Chondrocyte (in vitro differentiated cells): ENCODE measurements around the gene MPND. TPM values are rescaled to one million over a fixed set of nuclear protein-coding genes. Genes with fewer than 3 reads are reported as not detected.

Source experiments
- DNase-seq: peaks from one replicate; pipeline ENCODE4 v3.0.0; 2021; ENCODE audit warnings: mixed read lengths, low spot score
- H3K27ac Mint-ChIP-seq: one replicate; pipeline ENCODE4 v1.8.0; 2021; ENCODE audit warnings: mild to moderate bottlenecking, moderate library complexity, mixed read lengths; ENCODE audit not compliant: unreplicated experiment
- H3K27me3 Mint-ChIP-seq: 2 replicates; pipeline ENCODE4 v1.8.0; 2021; ENCODE audit warnings: low read depth, mixed read lengths
- H3K36me3 Mint-ChIP-seq: 2 replicates; pipeline ENCODE4 v1.8.0; 2021; ENCODE audit warnings: low read depth, mixed read lengths
- H3K4me1 Mint-ChIP-seq: 2 replicates; pipeline ENCODE4 v1.8.0; 2021; ENCODE audit warnings: low read depth, mild to moderate bottlenecking, mixed read lengths
- H3K4me3 Mint-ChIP-seq: one replicate; pipeline ENCODE4 v1.8.0; 2021; ENCODE audit warnings: mild to moderate bottlenecking, moderate library complexity, mixed read lengths; ENCODE audit not compliant: unreplicated experiment
- H3K9me3 Mint-ChIP-seq: 2 replicates; pipeline ENCODE4 v1.8.0; 2021; ENCODE audit warnings: low read depth, mixed read lengths
- total RNA-seq: library from RNA; stranded (reverse); gene quantifications from 3 replicates; pipeline ENCODE4 v1.2.1, GENCODE V29; 2021
- TF ChIP-seq, protein P1 (sequence below): fragments of 200-600 bp; sonication (generic); IDR thresholded peaks from 2 replicates; pipeline ENCODE4 v1.5.0; 2021; ENCODE audit warnings: antibody characterized with exemption, mild to moderate bottlenecking, moderate library complexity

Gene MPND
- total RNA-seq, 1 donor from 2014 or later: 14.9 TPM

GRCh38 chr19:4369109-4369887 lies 25.9 kb downstream of the MPND start:
- peaks cover 57% of the 10 kb centered on the region for H3K4me1 Mint-ChIP-seq
- TF ChIP-seq, protein P1, sequence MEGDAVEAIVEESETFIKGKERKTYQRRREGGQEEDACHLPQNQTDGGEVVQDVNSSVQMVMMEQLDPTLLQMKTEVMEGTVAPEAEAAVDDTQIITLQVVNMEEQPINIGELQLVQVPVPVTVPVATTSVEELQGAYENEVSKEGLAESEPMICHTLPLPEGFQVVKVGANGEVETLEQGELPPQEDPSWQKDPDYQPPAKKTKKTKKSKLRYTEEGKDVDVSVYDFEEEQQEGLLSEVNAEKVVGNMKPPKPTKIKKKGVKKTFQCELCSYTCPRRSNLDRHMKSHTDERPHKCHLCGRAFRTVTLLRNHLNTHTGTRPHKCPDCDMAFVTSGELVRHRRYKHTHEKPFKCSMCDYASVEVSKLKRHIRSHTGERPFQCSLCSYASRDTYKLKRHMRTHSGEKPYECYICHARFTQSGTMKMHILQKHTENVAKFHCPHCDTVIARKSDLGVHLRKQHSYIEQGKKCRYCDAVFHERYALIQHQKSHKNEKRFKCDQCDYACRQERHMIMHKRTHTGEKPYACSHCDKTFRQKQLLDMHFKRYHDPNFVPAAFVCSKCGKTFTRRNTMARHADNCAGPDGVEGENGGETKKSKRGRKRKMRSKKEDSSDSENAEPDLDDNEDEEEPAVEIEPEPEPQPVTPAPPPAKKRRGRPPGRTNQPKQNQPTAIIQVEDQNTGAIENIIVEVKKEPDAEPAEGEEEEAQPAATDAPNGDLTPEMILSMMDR: no peak
- no peaks in the 10 kb centered on the region for H3K36me3 Mint-ChIP-seq
- DNase-seq: peak; percentile 71
- no peaks in the 10 kb centered on the region for H3K9me3 Mint-ChIP-seq
- H3K27me3 Mint-ChIP-seq: no peaks in the 10 kb centered on the region
- peak overlapping the region; percentile 79 for H3K27ac Mint-ChIP-seq
- H3K4me3 Mint-ChIP-seq: no peak overlapping the region

DNA sequence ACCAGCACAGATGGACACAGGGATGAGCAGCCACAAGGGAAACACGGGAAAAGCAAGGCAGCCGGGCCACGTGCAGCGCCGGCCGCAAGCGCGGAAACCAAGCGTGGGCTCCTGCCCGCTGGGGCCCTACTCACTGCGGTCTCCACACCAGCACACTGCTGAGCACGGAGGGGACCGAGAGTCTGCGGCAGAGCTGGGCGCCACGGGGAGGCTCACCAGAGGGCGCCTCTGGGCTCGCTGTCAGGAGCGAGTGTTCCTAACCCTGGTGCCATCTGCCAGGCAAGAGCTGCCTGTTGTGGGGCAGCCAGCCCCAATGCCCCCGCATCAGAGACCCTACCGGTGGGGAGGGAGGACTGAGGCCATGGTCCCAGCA lies 26.5 kb downstream of the MPND start:
- TF ChIP-seq, protein P1: peak; percentile 61
- Mint-ChIP-seq H3K4me3 (no peak overlapping the region), H3K9me3 (no peaks in the 10 kb centered on the region), H3K27me3 (no peaks in the 10 kb centered on the region), H3K4me1 (peaks cover 63% of the 10 kb centered on the region), H3K36me3 (no peaks in the 10 kb centered on the region), H3K27ac (no peak overlapping the region)
- no peak for DNase-seq

- Mint-ChIP-seq H3K4me1 (peaks cover 69% of the 10 kb centered on the region), H3K27me3 (no peaks in the 10 kb centered on the region), H3K27ac (peak overlapping the region; percentile 82), H3K4me3 (no peak overlapping the region), H3K36me3 (no peaks in the 10 kb centered on the region), H3K9me3 (no peaks in the 10 kb centered on the region)
- DNase-seq: no peak
- TF ChIP-seq, protein P1: no peak
These were observed 27.2 kb downstream of the MPND start for GRCh38 chr19:4370418-4371041.

- Mint-ChIP-seq H3K36me3 (no peaks in the 10 kb centered on the region), H3K4me1 (peaks cover 79% of the 10 kb centered on the region), H3K4me3 (peak overlapping the region; percentile 35), H3K27me3 (no peaks in the 10 kb centered on the region), H3K27ac (peak overlapping the region; percentile 82), H3K9me3 (no peaks in the 10 kb centered on the region)
- no peak for DNase-seq
- TF ChIP-seq, protein P1: peak; percentile 24
These were observed 28.1 kb downstream of the MPND start for GRCh38 chr19:4371247-4372164.
